ENCODE results near the gene ALDH1L1.

DNA sequence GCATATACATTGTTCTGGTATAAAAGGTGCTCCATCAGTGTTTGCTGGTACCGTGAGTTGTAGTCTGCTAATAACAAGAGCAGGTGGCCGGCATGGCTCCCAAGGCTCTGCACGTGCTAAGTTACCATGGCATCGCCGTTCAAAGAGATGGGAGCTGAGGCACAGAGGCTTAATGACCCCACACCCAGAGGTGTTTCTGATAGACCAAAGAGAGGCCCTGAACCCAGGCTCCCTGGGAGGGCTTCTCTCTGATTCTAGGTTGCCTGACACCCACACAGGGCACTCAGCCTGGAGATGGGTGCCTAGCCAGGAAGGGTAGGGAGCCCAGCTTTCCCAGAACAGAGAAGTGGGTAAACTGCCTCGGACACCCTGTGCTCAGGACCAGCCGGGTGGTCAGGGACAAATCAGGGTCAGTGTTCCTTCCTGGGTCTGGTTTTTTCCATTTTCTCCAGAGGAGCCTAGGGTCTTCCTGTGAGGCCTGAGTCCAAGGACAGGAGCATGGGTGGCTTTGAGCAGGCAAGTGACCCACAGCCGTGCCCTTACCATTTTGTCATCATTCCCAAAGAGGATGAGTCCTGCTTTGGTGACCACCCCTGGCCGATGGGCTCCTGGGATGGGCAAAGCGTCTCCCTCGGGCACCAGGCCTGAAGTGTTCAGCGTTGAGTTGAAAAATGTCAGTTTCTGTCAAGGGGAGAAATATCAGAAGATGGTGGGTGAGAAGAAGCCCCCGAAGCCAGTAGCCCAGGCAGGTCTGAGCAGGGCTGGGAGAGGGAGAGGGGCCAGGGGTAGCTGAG lies 27.3 kb downstream of the ALDH1L1 start:
- no peak for TF ChIP-seq CTCF (IDR thresholded peaks at IDR 0.05)
- TF ChIP-seq POLR2AphosphoS5 (IDR thresholded peaks at IDR 0.05): no peak
- TF ChIP-seq EP300 (IDR thresholded peaks at IDR 0.05): no peak
- no peak for TF ChIP-seq POLR2A (IDR thresholded peaks at IDR 0.05)

Data from stomach (tissue), 4 donors.